HEK293 (cell line): ENCODE data around the gene ADCY6.

Experiments
- CTCF ChIA-PET: fragments of 350-600 bp; formaldehyde crosslinking; extraction: SDS; loops from one replicate; lab custom pipeline; 2021; ENCODE audit warnings: antibody characterized with exemption; lab: Yijun Ruan, JAX
- POLR2A ChIA-PET: fragments of 300-600 bp; formaldehyde crosslinking; extraction: SDS; loops from one replicate; lab custom pipeline; 2020; ENCODE audit warnings: antibody characterized with exemption, inconsistent platforms; lab: Yijun Ruan, JAX
- H3K27ac ChIP-seq: fragments of 200-500 bp; sonication (Bioruptor generic); 2 replicates; pipeline ENCODE4 v1.5.1; 2014; ENCODE audit warnings: low read depth, low read length, control low read depth, inconsistent platforms; ENCODE audit errors: extremely low read depth
- H3K36me3 ChIP-seq, 2 experiments: fragments of 200-500 bp in 1 of 2; sonication (Bioruptor generic) in 1 of 2; 1 replicate in 1 of 2; 2 replicates in 1 of 2; pipeline ENCODE4 v1.5.1; 2014 to 2017; ENCODE audit warnings: inconsistent platforms in 2 of 2, low read length in 2 of 2; ENCODE audit not compliant: control insufficient read depth in 2 of 2, insufficient read depth in 1 of 2
- H3K4me1 ChIP-seq: fragments of 200-500 bp; sonication (Bioruptor generic); 2 replicates; pipeline ENCODE4 v1.5.1; 2014; ENCODE audit warnings: mild to moderate bottlenecking, low read length, inconsistent platforms; ENCODE audit not compliant: control insufficient read depth, insufficient read depth
- H3K4me3 ChIP-seq: 2 replicates; pipeline ENCODE4 v1.5.1; 2011; ENCODE audit warnings: low read depth, mild to moderate bottlenecking, control low read depth, low read length, moderate library complexity
- H3K9me3 ChIP-seq: fragments of 200-500 bp; sonication (Bioruptor generic); 2 replicates; pipeline ENCODE4 v1.5.1; 2014; ENCODE audit warnings: low read depth, low read length, inconsistent platforms; ENCODE audit not compliant: control insufficient read depth, insufficient read depth
- BCL6B ChIP-seq: fragments of 450-650 bp; formaldehyde crosslinking; IDR thresholded peaks from 2 replicates; pipeline ENCODE4 v1.5.1; 2017; ENCODE audit warnings: missing biosample characterization, missing genetic modification characterization
- FEZF1 ChIP-seq: fragments of 450-650 bp; formaldehyde crosslinking; IDR thresholded peaks from 2 replicates; pipeline ENCODE4 v1.5.1; 2016; ENCODE audit warnings: missing biosample characterization, missing genetic modification characterization
- PRDM1 ChIP-seq: fragments of 450-650 bp; formaldehyde crosslinking; IDR thresholded peaks from 2 replicates; pipeline ENCODE4; 2016; ENCODE audit warnings: missing biosample characterization, missing genetic modification characterization
- SCRT2 ChIP-seq: fragments of 450-650 bp; formaldehyde crosslinking; IDR thresholded peaks from 2 replicates; pipeline ENCODE4 v1.5.1; 2016; ENCODE audit warnings: missing biosample characterization, missing genetic modification characterization
- TRIM28 ChIP-seq: IDR thresholded peaks from 2 replicates; pipeline ENCODE4 v1.6.1; 2011; ENCODE audit warnings: low read length, control low read depth, borderline replicate concordance
- ZBTB8A ChIP-seq: fragments of 450-650 bp; formaldehyde crosslinking; IDR thresholded peaks from 2 replicates; pipeline ENCODE4 v1.5.1; 2016; ENCODE audit warnings: missing biosample characterization, missing genetic modification characterization
- ZNF23 ChIP-seq: fragments of 450-650 bp; formaldehyde crosslinking; IDR thresholded peaks from 2 replicates; pipeline ENCODE4 v1.5.1; 2016; ENCODE audit warnings: missing biosample characterization, missing genetic modification characterization, borderline replicate concordance
- ZNF560 ChIP-seq: fragments of 450-650 bp; formaldehyde crosslinking; IDR thresholded peaks from 2 replicates; pipeline ENCODE4 v1.5.1; 2017; ENCODE audit warnings: missing biosample characterization, missing genetic modification characterization, borderline replicate concordance
- ZNF610 ChIP-seq: fragments of 450-650 bp; formaldehyde crosslinking; IDR thresholded peaks from 2 replicates; pipeline ENCODE4 v1.5.1; 2016; ENCODE audit warnings: missing biosample characterization, missing genetic modification characterization, borderline replicate concordance
- ZNF623 ChIP-seq: fragments of 450-650 bp; formaldehyde crosslinking; IDR thresholded peaks from 2 replicates; pipeline ENCODE4 v1.5.1; 2016; ENCODE audit warnings: missing biosample characterization, missing genetic modification characterization
- ZNF777 ChIP-seq: fragments of 450-650 bp; formaldehyde crosslinking; IDR thresholded peaks from 2 replicates; pipeline ENCODE4 v1.5.1; 2017; ENCODE audit warnings: missing biosample characterization, missing genetic modification characterization, borderline replicate concordance
- ZNF791 ChIP-seq: fragments of 450-650 bp; formaldehyde crosslinking; IDR thresholded peaks from 2 replicates; pipeline ENCODE4 v1.5.1; 2016; ENCODE audit warnings: missing biosample characterization, missing genetic modification characterization
- ZNF792 ChIP-seq: fragments of 450-650 bp; formaldehyde crosslinking; IDR thresholded peaks from 2 replicates; pipeline ENCODE4 v1.5.1; 2016; ENCODE audit warnings: missing biosample characterization, missing genetic modification characterization
- ZNF837 ChIP-seq: fragments of 450-650 bp; formaldehyde crosslinking; IDR thresholded peaks from 2 replicates; pipeline ENCODE4 v1.5.1; 2016; ENCODE audit warnings: missing biosample characterization, missing genetic modification characterization
- ZXDB ChIP-seq: fragments of 450-650 bp; formaldehyde crosslinking; IDR thresholded peaks from 2 replicates; pipeline ENCODE4 v1.5.1; 2016; ENCODE audit warnings: missing biosample characterization, missing genetic modification characterization
- TF ChIP-seq, protein P1 (sequence below): fragments of 450-650 bp; formaldehyde crosslinking; IDR thresholded peaks from 2 replicates; pipeline ENCODE4 v1.5.1; 2016; ENCODE audit warnings: missing biosample characterization, missing genetic modification characterization
- TF ChIP-seq, protein P2 (sequence below): fragments of 450-650 bp; formaldehyde crosslinking; IDR thresholded peaks from 2 replicates; pipeline ENCODE4 v1.5.1; 2016; ENCODE audit warnings: missing biosample characterization, missing genetic modification characterization

ADCY6 gene

GRCh38 chr12:48826209-48826855 lies 37.4 kb upstream of the ADCY6 start:
- Histone ChIP-seq H3K36me3 (peaks cover 3 to 83% of the 10 kb centered on the region in 2 experiments; a peak in 2 of 3 replicates), H3K27ac (no peak overlapping the region), H3K4me1 (no peaks in the 10 kb centered on the region), H3K9me3 (no peaks in the 10 kb centered on the region), H3K4me3 (no peak overlapping the region)
- ChIA-PET CTCF (interaction anchor here (0.5 to 6.0 kb wide), 4 partner anchors 12 to 65 kb away, joined by 3 to 42 read pairs (median 4); no protein-coding TSS in a partner anchor), POLR2A (interaction anchor here (0.8 to 2.8 kb wide), 4 partner anchors 9 to 65 kb away, joined by 4 to 11 read pairs (median 5); no protein-coding TSS in a partner anchor)
- TF ChIP-seq, protein P1, sequence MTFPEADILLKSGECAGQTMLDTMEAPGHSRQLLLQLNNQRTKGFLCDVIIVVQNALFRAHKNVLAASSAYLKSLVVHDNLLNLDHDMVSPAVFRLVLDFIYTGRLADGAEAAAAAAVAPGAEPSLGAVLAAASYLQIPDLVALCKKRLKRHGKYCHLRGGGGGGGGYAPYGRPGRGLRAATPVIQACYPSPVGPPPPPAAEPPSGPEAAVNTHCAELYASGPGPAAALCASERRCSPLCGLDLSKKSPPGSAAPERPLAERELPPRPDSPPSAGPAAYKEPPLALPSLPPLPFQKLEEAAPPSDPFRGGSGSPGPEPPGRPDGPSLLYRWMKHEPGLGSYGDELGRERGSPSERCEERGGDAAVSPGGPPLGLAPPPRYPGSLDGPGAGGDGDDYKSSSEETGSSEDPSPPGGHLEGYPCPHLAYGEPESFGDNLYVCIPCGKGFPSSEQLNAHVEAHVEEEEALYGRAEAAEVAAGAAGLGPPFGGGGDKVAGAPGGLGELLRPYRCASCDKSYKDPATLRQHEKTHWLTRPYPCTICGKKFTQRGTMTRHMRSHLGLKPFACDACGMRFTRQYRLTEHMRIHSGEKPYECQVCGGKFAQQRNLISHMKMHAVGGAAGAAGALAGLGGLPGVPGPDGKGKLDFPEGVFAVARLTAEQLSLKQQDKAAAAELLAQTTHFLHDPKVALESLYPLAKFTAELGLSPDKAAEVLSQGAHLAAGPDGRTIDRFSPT (tag by site-specific recombination), result no peak
- TF ChIP-seq SCRT2 (tag by site-specific recombination), result peak; percentile 61

DNA sequence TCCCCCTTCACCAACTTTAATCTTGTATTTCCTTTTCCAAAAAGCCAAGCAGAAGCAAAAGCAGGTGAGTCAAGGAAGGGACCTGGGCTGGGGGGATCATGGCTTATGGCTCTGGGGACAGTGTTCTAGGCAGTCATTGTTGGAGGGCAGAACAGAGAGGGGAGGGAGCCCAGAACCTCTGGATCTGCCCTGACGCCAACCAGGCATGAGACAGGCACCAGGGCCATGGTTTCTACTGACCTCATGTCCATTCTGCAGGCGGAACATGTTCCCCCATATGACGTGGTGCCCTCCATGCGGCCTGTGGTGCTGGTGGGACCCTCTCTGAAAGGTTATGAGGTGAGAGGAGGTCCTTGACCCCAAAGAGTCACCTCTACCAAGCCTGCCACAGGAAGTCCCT lies 36.0 kb upstream of the ADCY6 start:
- POLR2A ChIA-PET, result no interaction called here
- no peak overlapping the region for H3K27ac ChIP-seq
- CTCF ChIA-PET, result interaction anchor here (6.0 kb wide), 1 partner anchor 10 kb away, joined by 42 read pairs; no protein-coding TSS in a partner anchor
- H3K4me3 ChIP-seq, result no peak overlapping the region
- no peaks in the 10 kb centered on the region for H3K9me3 ChIP-seq
- peaks cover 0 to 69% of the 10 kb centered on the region in 2 experiments; a peak in 1 of 3 replicates for H3K36me3 ChIP-seq
- H3K4me1 ChIP-seq, result no peaks in the 10 kb centered on the region
- no peak for TF ChIP-seq FEZF1
- TF ChIP-seq ZBTB8A (tag by site-specific recombination), result no peak
- TF ChIP-seq PRDM1 (tag by site-specific recombination), result no peak
- no peak for TF ChIP-seq ZNF23 (tag by site-specific recombination)
- TF ChIP-seq ZXDB (tag by site-specific recombination), result no peak
- no peak for TF ChIP-seq TRIM28
- no peak for TF ChIP-seq BCL6B (tag by site-specific recombination)
- TF ChIP-seq, protein P2, sequence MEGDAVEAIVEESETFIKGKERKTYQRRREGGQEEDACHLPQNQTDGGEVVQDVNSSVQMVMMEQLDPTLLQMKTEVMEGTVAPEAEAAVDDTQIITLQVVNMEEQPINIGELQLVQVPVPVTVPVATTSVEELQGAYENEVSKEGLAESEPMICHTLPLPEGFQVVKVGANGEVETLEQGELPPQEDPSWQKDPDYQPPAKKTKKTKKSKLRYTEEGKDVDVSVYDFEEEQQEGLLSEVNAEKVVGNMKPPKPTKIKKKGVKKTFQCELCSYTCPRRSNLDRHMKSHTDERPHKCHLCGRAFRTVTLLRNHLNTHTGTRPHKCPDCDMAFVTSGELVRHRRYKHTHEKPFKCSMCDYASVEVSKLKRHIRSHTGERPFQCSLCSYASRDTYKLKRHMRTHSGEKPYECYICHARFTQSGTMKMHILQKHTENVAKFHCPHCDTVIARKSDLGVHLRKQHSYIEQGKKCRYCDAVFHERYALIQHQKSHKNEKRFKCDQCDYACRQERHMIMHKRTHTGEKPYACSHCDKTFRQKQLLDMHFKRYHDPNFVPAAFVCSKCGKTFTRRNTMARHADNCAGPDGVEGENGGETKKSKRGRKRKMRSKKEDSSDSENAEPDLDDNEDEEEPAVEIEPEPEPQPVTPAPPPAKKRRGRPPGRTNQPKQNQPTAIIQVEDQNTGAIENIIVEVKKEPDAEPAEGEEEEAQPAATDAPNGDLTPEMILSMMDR (tag by site-specific recombination), result no peak
- TF ChIP-seq ZNF792 (tag by site-specific recombination), result no peak
- no peak for TF ChIP-seq ZNF777 (tag by site-specific recombination)
- TF ChIP-seq ZNF791 (tag by site-specific recombination), result no peak
- TF ChIP-seq ZNF837 (tag by site-specific recombination), result no peak
- TF ChIP-seq ZNF610 (tag by site-specific recombination), result no peak
- TF ChIP-seq ZNF560 (tag by site-specific recombination), result no peak
- TF ChIP-seq ZNF623 (tag by site-specific recombination), result no peak
